ENCODE data around the gene RPS5.
"Not testable (repeated sequence)": the region's sequence is repeated elsewhere in the genome, so short reads cannot be mapped to it uniquely, and the experiment has no call there.

The RPS5 gene

GRCh38 chr19:58385891-58386575 is 1.0 kb upstream of the RPS5 start:
- DNase-seq = no peak

- no peak for DNase-seq
These were observed 487 bp downstream of the RPS5 start for GRCh38 chr19:58387338-58388174.

GRCh38 chr19:58388175-58388526 is 1.1 kb downstream of the RPS5 start:
- no peak for DNase-seq

GRCh38 chr19:58392945-58393724 is 6.1 kb downstream of the RPS5 start:
- no peak for DNase-seq

GRCh38 chr19:58393725-58394033 is 6.6 kb downstream of the RPS5 start:
- DNase-seq = no peak

GRCh38 chr19:58394821-58395219 is 7.8 kb downstream of the RPS5 start:
- no peak for DNase-seq

- DNase-seq = no peak
These were observed 8.3 kb downstream of the RPS5 start, which contains the start of gene RNF225 for GRCh38 chr19:58395220-58395978. Gene RNF225, plus strand, starts transcription at chr19:58395656. Its CDS starts 434 bp downstream, at chr19:58396090.

- DNase-seq = no peak
These were observed 9.0 kb downstream of the RPS5 start for GRCh38 chr19:58395979-58396627.

- no peak for DNase-seq
These were observed 9.8 kb downstream of the RPS5 start for GRCh38 chr19:58396691-58397532.

- no peak for DNase-seq
These were observed 10.5 kb downstream of the RPS5 start for GRCh38 chr19:58397533-58398037.

GRCh38 chr19:58398087-58398486 is 11.0 kb downstream of the RPS5 start:
- no peak for DNase-seq

GRCh38 chr19:58398545-58398944 is 11.5 kb downstream of the RPS5 start:
- DNase-seq = no peak

- DNase-seq = no peak
These were observed 12.8 kb downstream of the RPS5 start for GRCh38 chr19:58399903-58400302.

- DNase-seq = no peak
These were observed 13.3 kb downstream of the RPS5 start for GRCh38 chr19:58400316-58400915.

GRCh38 chr19:58400916-58401839 is 14.1 kb downstream of the RPS5 start:
- DNase-seq = peak; percentile 99

GRCh38 chr19:58401840-58402421 is 14.9 kb downstream of the RPS5 start:
- DNase-seq = no peak

- DNase-seq = not testable (repeated sequence)
These were observed 16.9 kb downstream of the RPS5 start for GRCh38 chr19:58403920-58404478.

GRCh38 chr19:58406818-58407657 is 20.0 kb downstream of the RPS5 start:
- no peak for DNase-seq
